LNCaP clone FGC (cell line): ENCODE data around the gene CCL15.

Source experiments
- DNase-seq: peaks from one replicate; pipeline ENCODE4 v3.0.0-alpha.2; 2011; ENCODE audit warnings: low read depth
- H3K4me3 ChIP-seq: 2 replicates; pipeline ENCODE4 v1.5.1; 2011; ENCODE audit warnings: mild to moderate bottlenecking, low read depth, low read length, control low read depth
- TF ChIP-seq, protein P1 (sequence below): IDR thresholded peaks from 2 replicates; pipeline ENCODE4 v1.5.1; 2012; ENCODE audit warnings: mild to moderate bottlenecking; ENCODE audit not compliant: control insufficient read depth, insufficient read depth; ENCODE audit errors: extremely low read depth

CCL15 gene

DNA sequence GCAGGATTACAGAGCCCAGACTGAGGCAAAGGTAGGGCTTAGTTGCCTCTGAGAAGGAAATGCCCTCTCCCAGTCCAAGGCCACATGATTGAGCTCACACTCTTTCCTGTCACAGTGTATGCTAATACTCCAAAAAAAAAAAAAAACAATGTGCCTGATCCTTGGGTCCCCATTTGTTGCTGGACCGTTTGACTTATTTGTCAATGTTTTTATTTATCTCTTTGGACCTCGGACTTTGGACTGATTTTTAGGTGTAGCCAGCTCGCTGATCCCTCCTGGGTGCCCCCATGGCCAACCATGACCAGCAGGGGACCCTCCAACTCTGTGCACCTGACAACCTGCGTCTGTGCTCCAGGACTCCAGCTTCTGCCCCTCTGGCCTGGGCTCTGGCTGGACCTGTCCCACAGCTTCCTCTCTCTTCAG, 19.4 kb downstream of the CCL15 start:
- TF ChIP-seq, protein P1, sequence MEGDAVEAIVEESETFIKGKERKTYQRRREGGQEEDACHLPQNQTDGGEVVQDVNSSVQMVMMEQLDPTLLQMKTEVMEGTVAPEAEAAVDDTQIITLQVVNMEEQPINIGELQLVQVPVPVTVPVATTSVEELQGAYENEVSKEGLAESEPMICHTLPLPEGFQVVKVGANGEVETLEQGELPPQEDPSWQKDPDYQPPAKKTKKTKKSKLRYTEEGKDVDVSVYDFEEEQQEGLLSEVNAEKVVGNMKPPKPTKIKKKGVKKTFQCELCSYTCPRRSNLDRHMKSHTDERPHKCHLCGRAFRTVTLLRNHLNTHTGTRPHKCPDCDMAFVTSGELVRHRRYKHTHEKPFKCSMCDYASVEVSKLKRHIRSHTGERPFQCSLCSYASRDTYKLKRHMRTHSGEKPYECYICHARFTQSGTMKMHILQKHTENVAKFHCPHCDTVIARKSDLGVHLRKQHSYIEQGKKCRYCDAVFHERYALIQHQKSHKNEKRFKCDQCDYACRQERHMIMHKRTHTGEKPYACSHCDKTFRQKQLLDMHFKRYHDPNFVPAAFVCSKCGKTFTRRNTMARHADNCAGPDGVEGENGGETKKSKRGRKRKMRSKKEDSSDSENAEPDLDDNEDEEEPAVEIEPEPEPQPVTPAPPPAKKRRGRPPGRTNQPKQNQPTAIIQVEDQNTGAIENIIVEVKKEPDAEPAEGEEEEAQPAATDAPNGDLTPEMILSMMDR = 0 out of 2 replicates have a peak, but pooled peaks have one; percentile 20
- H3K4me3 ChIP-seq = no peak overlapping the region
- DNase-seq = no peak

DNA sequence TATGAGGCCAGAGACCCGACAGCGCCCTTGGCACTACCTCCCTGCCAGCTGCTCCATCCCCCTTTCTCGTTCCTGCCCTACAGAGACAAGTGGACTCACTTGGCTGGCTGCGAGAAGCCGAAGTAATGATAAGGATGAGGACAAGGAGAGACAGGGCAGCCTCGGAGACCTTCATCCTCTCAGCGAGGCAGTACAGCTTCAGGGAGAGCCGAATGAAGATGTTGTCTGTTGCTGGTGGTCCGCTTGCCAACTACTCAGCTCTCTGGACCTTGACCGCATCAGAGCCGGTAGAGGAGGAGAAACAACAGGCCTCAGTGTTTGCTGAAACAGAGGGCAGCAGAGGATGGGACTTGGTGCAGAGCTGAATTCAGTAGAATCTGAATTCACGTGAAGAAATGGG, 20.1 kb downstream of the CCL15 start, which contains the start of gene CCL16:
CCL16 (minus strand) TSS at position 252 of the 400 bp plus-strand sequence; CDS start at position 175, 77 bp downstream.
- DNase-seq = no peak
- no peak within 1 kb of the TSS for H3K4me3 ChIP-seq
- TF ChIP-seq, protein P1 = no peak

DNA sequence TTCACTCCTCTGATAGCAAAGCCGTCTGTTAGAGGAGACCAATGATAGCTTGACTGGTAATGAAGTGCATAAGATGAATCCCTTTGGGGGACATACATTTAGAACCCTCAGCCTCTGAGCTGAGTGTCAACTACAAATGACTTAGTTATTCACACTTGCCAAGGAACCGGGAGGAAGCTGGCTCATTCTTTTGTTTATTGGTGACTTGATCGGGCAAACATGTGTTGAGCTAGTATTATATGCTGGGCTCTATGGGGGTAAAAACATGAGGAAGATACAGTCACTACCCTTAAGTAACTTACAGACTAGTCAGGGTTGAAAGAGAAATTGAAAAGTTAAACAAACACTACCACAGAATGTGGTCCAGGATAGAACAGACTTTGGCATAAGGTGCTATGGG, 23.0 kb downstream of the CCL15 start:
- TF ChIP-seq, protein P1 = no peak
- H3K4me3 ChIP-seq = no peak overlapping the region
- DNase-seq = no peak

DNA sequence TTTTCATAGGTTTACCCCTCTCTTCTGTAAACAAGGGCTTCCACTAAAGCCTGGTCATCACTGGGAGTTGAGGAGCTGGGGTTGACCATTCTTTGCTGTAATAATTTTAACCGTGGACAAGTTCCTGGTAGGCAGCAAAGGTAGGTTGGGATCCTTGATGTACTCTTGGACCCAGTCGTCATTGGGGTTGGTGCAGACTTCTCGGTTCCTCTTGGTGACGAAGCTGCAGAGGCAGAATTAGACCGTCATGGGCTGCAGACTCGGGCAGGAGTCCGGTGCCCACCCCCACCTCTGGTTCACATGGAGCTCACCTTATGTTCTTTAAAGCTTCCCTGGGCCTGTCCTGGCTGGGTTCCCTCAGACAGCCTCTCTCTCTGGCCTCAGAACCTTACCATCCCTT, 23.8 kb downstream of the CCL15 start:
- TF ChIP-seq, protein P1 = no peak
- DNase-seq = no peak
- H3K4me3 ChIP-seq = no peak overlapping the region

DNA sequence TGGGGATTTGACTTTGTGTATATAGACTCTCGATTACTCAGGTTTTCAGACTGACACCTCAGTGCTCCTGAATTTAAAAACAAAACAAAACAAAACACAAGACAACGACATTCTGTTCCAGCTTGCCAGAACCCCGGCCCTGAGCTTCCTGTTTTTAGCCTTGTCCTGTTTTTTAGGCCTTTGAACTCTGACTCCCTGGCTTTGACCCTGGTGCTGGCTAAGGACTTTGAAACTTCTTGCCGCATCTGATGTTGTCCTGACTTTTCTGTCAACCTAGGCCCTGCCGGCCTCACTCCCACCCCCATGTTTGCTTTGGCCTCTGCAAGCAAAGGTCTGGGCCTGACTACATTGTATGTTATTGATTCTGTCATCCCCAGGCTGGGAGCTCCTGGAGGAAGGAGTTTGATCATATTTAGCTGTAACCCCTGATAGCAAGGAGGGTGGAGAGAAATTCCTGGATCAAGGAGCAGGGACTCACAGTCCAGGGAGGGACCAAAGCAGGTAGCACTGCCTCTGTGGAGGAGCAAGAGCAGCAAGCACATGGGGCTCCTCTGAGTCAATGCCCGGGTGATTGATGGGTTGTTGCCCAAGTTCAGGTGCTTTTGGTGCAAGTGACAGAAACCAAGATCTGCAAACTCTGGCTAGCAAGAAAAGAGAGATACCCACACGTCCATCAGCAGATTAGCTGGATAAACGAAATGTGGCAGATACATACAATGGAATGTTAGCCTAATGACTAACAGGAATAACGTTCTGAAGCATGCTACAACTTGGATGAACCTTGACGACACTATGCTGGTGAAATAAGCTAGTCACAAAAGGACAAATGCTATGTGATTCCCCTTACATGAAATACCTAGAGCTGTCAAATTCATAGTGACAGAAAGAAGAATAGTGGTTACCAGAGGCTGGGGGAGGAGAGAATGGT, 27.8 kb downstream of the CCL15 start:
- TF ChIP-seq, protein P1 = no peak
- no peak overlapping the region for H3K4me3 ChIP-seq
- no peak for DNase-seq

GRCh38 chr17:35972945-35973332, 28.4 kb downstream of the CCL15 start:
- H3K4me3 ChIP-seq = no peak overlapping the region
- TF ChIP-seq, protein P1 = no peak
- no peak for DNase-seq
